Activated T-cell treated with anti-CD3 and anti-CD28 coated beads for 1 hour (primary cell): Measurements from ENCODE around the gene TMEM95.

Experiments used
- DNase-seq: peaks from one replicate; pipeline ENCODE4 v3.0.0-alpha.2; 2020; ENCODE audit warnings: low read depth

Gene TMEM95

DNA sequence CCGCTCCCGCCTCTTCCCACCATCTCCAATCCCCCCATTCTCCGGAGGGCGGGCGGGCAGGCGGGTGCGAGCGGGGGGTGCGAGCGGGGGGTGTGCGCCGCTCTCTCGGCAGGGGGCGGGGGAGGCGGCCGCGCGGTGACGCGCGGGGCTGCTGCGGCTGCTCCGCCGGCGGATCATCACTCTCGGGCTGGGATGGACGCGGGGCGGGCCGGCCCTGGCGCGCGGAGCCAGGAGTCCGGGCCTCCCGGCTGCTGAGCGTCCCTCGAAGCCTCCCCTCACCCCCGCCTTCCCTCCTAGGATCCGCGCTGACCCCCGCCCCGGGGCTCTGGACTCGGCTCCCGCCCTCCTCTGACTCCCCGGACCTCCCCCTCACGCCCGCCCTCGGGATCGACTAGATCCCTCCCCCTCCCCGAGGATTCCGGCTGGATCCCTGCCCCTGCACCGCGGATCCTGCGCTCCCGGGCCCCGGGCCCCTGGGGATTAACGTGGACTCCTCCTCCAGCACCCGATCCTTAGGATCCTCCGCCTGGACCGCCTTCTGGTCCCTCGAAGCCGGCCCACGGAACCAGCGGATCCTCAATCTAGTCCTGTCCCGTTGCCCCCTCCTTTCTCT, 49.9 kb downstream of the TMEM95 start:
- no peak for DNase-seq

DNA sequence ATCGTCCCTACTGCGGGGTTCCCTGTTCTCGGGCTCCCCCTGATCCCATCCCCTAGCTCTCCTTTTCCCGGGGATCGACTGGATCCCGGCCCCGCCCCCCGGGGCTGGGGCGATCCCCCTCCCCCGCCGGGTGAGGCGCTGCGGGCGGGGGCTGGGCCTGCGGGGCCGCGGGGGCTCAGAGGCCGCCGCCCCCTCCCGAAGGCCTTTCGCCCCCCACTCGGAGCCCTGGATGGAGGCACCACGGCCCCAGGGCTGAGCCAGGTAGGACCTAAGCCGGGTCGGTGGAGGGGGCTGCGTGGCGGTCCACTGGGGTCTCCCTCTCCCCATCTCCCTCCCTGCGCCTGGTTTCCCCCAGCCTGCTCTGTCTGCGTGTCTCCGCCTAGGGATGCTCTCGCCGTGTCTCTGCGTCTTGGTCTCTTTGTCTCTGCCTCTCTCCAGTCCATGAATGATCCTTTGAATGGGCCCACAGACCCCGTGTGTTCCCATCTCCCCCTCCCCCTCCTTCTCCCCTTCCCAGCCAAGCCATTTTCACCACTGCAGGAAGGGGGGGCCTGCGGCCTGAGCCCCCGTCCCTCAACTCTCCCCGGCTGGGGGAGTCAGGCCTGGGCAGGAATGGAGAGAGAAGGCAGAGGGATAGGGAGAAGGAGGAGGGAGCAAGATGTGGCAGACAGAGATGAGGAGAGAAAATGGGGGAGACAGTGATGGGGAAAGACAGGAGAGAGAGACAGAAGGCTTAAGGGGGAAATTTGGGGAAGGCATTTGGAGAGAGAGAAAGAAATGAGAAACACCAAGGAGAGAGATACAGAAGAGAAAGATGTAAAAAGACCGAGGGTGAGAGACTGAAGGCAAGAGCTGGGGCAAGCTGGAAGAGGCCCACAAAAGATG, 50.6 kb downstream of the TMEM95 start:
- DNase-seq: no peak

DNA sequence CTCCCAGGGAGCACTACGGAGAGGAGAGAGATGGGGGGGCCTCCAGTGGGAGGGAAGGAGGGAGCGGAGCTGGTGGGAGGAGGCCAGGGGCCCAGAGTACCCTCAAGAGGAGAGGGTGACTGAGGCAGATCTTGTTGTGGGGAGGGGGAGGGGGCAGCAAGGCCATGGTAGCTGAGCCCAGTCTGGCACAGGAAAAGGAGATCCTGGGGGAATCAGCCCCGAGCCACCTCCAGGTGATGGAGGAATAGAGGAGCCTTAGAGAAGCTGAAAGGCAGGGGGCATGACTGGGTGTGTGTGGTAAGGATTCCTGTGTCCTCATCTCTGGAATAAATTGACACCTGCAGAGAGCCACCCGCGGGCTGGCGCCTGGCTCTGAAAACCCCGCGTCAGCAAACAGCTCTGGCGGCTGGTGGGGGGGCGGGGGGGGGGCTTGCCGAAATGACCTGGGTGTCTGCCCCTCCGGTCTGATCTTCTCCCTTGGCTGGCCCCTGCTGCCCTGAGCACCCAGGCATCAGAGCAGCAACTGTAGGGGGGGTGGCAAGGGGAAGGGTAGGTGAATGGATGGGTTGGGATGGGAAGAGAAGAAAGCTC, 51.4 kb downstream of the TMEM95 start:
- DNase-seq: no peak
